Measurements from ENCODE around the gene ABCB10.
A peak's percentile ranks its signal among the peaks of the same experiment; 100 is the strongest.
"Not testable (repeated sequence)": the region's sequence is repeated elsewhere in the genome, so short reads cannot be mapped to it uniquely, and the experiment has no call there.

Gene ABCB10

DNA sequence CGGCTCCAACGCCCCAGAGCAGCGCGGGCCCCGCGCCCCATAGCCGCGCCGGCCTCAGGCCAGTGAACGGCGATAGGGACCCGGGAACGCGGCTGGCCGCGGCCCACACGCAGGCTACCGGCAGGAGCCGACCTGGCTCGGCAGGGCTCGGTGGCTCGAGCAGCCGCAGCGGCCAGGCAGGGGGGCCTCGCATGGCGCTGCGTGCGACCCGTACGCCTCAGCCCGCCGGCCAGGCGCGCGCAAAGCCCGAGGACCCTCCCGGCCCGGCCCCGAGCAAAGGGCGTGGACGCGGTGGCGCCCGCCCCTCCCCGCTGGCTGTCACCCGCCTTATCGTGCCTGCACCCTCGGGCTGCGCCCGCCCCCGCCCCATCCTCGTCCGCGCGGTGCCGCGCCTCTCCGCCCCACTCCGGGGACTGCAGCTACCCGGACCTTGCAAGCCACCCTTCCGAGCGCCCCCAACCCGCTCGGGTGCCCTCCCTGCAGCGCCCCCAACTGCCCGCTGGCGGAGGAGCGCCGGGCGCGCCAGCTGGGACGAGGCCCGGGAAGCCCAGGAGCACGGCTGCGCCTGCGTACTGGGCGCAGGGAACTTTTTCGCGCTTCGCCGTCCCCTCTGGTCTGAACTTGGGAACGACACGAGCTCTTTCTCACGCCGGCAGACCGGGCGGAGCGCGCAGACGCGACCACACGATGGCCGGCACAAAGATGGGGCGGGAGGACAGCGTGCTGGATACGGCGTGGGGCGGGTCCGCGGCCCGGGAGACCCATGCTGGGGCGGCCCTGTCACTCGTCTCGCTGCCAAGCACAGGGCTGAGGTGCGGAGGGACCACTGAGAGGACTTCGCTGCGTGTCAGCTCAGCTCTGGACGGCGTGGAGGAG lies at the start of gene ABCB10:
Gene ABCB10 (minus strand): TSS at position 248 of the 876 bp plus-strand sequence. CDS start 55 bp downstream, at position 193.
- DNase-seq = peak; percentile 88

DNA sequence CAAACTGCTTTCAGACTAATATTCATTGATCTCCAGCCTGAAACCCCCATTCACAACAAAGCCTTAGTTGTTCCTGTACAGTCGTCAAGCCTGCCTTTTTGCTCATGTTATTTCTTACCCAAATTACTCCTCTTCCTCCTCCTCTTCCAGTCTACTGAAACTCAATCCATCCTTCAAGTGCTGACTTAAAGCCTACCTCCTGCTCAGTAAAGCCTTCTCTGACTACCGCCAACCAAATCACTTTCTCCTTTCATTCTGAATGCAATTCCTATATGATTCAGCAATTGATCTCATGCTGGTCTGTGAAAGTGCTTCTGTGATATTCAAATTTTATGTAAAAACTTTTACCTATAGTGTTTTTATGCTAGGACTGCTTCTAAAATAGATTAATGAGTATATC lies 48.9 kb upstream of the ABCB10 start:
- DNase-seq = no peak

DNA sequence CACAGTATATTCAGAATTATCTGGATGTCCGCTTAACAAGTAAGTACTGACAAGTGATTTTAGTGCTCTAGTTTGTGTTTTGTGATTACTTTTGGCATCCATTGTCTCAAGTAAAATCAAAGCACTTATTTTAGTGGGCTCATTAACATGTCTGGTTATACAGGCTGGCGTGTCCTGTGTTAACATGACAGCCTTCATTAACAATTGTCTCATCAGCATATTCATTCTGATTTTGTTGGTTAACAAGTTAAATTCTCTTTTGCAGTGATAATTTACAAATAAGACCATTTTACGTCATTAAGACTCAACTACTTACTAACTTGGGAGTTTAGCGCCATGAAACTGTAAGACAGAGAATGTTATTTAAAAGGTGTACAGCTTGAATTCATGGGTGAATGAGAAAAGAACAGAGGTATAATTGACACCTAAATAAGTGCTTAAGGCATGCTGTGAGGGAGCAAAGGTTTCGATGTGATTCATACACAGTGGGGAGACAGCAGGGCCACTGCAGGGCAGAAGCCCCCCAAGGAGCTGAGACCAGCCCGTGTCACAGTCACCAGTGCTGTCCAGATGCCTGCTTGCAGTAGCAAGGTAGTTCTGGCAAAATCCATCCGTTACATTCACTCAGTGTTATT lies 45.0 kb upstream of the ABCB10 start:
- no peak for DNase-seq

DNA sequence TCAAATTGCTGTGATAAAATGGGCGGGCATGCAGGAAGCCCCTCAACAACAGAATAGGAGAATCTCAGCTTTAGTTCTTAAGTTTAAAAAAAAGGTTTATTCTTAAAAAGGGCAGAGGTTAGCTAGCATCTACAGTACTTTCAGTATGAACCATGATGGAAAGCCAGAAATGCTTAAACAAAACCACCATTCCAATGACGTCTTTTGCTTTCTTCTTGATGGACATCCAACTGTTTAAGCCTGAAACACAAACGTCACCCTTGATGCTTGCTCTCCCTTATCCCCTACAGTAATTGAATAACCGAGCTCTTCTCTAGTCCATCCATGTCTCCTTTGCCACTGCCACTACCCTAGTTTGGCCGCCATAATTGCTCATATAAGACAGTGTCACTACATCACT lies 41.7 kb upstream of the ABCB10 start:
- no peak for DNase-seq

DNA sequence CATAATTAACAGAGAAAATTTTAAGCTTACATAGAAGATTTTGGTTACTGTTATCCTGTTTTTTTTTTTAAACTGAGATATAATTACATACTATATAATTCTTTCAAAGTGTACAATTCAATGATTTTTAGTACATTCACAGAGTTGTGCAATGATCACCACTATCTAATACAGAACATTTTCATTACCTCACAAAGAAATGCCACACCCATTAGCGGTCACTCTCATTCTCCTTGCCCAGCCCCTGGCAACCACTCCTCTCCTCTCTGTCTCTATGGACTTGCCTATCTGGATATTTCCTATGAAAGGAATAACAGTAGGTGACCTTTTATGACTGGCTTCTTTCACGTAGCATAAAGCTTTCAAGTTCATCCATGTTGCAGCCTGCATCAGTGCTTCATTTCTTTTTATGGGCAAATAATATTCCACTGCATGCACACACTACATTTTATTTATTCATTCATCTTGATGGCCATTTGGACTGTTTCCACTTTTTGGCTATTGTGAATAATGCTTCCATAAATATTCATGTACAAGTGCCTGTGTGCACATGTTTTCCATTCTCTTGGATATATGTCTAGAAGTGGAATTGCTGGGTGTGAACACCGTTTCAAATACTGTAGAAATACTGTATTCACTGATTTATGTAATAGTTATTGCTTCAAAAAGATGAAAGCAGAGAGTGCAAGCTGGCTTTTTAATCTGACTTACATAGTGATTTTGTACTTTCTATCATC lies 40.9 kb upstream of the ABCB10 start:
- no peak for DNase-seq

DNA sequence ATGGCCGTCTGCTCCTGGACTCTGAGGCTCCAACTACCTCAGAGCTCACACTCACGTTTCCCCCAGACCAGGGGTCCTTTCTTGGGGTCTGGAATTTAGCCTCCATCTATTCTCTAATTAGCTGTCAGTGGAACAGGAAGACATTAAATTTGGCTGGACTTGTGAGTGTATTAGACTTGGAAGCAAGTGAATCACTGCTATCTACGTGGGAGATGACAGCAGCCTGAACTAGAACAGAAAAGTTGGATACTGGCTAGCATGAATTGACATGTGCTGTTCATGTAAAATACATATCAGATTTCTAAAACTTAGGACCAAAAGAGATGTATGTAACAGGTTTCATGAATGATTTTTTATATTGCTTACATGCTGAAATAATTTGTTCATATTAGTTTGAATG lies 39.4 kb upstream of the ABCB10 start:
- no peak for DNase-seq

DNA sequence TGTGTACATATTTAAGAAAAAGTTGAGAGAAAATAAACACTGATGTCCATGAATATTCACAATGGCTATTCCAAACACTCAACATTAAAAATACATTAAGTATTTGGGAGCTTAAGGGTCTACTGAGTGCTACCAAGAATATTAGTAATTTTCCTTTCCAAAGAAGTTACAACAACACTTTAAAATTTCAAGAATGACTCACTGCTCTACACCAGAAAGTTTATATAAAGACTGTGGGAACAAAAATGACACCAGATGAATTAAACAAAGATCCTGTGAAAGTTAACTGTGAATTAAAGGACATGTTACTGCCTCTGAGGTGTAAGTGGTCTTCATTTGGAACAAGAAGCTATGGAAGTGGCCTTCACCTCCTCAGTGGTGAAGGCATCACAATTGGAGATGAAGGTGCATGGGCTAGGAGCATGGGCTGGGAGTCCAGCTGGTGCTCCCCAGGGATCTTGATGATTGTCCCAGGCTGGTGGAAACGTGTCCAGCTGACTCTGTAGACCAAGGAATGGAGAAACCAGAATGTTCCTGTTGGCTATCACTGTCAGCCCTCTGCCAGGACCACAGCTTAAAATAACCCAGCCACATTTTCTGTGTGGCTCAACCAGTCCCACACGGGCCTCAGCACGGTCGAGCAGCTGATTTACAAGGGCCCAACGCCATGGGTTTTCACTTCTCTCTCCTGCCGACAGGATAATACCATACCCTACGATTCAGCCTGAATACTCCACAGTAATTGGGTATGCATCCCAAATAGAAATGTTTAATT lies 38.6 kb upstream of the ABCB10 start:
- no peak for DNase-seq

DNA sequence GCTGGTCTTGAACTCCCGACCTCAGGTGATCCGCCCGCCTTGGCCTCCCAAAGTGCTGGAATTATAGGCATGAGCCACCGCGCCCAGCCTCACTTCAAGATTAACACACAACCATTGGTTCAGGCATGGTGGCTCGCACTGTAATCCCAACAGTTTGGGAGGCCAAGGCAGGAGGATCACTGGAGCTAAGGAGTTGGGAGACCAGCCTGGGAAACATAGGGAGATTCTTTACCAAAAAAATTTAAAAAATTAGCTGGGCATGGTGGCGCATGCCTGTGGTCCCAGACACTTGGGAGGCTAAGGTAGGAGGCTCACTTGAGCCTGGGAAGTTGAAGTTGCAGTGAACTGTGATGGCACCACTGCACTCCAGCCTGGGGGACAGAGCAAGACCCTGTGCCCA lies 37.4 kb upstream of the ABCB10 start:
- DNase-seq = not testable (repeated sequence)

DNA sequence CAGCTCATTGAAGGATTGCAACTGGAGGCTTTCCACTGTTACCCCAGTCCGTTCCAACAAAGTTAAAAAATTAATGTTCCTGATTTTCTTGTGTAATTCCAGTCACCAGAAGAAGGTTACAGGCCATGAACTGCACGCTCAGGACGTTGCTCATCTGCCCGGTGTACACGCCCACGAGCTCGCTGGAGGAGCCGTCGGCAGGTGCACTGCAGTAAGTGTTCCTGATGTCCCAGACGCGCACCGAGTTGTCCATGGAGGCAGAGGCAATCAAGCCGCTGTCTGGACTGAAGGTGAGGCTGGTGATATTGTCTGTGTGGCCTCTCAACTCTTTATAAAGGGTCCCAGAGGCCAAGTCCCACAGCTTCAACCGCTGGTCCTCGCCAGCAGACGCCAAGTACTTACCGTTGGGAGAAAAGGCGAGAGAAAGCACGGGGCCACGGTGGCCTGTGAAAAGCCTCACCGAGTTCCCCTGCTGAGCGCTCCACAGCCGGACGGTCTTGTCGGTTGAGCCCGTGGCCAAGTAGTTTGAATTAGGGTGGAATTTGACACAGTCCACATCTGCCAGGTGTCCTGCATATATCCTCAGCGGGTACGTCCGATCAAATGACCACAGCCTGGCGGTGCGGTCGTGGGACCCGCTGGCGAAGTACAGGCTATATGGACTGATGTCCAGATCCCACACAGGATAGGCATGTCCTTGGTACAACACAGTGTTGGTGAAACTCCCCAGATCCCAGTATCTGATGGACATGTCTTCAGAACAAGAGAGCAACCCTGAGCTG lies 35.9 kb upstream of the ABCB10 start:
- no peak for DNase-seq

DNA sequence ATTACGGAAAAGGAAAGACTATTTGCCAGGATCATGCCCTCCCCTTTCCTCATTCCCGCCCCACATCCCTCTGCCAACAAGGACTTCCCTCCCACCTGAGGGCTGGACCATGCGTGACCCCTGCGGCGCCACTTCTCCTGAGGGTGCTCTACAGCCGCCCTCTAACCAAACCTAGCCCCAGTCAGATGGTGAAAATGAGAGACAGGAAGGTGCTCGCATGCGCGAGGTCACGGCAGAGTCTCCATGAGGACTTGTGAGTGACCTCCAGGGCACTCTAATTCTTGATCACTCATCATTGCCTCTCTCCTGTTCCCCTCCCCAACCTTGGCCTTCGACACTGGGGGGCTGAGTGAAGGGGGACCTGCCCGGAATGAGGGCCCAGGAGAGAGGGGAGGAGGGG lies 35.3 kb upstream of the ABCB10 start:
- DNase-seq = no peak

DNA sequence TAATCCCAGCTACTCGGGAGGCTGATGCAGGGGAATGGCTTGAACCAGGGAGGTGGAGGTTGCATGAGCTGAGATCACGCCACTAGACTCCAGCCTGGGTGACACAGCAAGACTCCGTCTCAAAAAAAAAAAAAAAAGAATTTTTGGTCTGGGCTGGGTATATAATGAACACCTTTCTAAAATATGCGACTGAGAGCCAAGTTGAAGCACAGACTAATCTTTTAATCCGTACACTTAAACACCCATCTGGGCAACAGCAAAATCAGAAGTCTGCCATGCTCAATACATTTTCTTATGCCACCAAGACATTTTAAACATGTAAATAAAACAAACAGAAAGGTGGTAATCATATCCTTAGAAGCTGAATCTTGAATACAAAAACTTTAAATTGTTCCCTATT lies 31.6 kb upstream of the ABCB10 start:
- DNase-seq = no peak

DNA sequence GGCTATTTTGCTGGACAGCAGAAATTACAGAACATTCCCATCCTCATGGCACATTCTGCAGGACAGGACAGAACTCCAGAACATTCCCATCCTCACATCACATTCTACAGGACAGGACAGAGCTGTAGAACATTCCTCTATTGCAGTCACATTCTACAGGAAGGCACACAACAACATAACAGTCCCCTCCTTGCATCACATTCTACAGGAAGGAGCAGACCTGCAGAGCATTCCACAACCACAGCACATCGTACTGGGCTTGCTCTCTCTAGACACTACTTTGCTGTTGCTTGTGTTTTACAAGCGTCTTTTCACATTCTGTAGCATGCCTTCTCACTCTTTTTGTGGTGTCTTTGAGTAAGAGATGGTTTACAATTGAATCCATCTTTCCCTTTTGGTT lies 26.8 kb upstream of the ABCB10 start:
- DNase-seq = no peak

DNA sequence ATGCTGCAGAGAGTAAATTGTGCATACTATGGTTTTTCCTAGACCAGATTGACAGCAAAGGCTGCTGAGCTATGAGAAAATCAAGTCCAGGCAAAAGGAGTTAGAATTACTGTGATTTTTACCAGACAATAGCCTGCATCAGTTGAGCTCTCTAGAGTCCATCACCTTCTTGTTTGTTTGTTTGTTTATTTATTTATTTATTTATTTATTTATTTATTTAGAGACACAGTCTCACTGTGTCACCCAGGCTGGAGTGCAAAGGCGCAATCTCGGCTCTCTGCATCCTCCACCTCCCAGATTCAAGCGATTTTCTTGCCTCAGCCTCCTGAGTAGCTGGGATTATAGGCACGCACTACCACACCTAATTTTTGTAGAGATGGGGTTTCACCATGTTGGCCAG lies 24.2 kb upstream of the ABCB10 start:
- no peak for DNase-seq

DNA sequence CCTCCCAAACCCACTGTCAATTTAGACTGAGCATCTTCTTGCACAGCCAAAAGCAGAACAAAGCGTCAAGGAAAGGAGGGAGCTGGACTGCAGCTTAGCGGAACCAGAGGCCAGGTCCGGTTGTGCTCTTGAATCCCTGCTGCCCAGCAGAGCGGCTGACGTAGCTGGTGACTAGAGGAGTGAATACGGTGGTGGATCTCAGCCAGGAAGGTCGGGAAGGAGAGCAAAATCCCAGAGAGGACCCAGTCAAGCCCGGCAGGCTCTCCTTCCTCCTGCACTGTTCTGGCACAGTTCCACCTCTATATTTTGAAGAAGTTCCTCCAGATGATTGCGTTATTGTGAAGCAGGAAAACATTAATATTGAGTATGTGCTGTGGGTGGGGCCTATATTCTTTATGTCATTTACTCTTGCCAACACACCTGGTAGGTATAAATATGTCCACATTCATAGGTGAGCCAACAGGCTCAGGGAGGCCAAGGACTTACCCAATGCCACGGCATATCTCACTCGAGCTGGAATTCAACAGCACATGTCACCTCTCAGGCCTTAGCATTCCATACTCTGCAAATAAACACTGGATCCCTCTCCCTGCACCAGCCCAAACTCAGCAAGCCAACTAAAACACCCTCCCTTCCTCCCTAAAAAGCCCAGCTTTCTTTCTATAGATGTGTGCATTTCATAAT lies 23.6 kb upstream of the ABCB10 start:
- no peak for DNase-seq

DNA sequence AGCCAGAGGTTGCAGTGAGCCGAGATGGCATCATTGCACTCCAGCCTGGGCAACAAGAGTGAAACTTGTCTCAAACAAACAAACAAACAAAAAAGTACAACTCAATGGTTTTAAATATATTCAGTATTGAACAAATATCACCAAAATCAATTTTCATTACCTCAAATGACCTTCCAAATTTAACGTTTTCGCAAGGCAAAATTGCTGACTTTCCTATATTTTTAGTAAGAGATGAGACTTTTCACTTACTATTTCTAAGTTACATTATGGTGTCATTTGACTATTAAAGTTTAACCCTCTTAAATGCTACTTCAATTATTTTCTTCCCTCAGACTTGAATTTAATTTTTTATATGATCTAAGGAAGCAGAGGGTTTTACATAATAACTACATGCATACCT lies 23.0 kb upstream of the ABCB10 start:
- DNase-seq = no peak

DNA sequence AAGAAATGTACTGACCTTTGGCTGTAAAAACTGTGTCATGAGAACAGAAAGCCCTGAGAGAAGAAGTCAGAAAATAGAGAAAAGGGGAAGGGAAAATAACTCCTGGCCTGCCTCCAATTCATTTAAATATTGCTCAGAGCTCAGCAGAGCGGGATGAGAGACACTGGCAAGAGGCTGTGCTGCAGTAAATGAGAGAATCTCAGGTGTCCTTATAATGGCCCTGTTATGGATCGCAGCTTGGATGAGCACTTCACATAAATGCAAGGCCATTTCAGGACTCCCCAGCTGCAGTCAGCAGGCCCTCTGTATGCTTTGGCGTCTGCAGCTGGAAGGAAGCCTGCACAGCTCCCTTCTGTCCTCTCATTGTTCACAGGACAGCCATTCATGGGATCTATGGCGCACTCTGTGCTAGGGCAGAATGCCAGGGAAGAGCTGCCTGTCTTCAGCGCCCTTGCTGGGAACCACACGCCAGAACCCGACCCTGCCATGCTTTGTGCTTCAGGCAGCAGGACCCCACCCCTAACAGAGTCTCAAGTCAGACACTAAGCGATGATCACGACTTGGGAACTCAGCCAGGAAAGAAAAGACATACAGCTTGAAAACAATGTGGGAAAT lies 20.7 kb upstream of the ABCB10 start:
- no peak for DNase-seq

DNA sequence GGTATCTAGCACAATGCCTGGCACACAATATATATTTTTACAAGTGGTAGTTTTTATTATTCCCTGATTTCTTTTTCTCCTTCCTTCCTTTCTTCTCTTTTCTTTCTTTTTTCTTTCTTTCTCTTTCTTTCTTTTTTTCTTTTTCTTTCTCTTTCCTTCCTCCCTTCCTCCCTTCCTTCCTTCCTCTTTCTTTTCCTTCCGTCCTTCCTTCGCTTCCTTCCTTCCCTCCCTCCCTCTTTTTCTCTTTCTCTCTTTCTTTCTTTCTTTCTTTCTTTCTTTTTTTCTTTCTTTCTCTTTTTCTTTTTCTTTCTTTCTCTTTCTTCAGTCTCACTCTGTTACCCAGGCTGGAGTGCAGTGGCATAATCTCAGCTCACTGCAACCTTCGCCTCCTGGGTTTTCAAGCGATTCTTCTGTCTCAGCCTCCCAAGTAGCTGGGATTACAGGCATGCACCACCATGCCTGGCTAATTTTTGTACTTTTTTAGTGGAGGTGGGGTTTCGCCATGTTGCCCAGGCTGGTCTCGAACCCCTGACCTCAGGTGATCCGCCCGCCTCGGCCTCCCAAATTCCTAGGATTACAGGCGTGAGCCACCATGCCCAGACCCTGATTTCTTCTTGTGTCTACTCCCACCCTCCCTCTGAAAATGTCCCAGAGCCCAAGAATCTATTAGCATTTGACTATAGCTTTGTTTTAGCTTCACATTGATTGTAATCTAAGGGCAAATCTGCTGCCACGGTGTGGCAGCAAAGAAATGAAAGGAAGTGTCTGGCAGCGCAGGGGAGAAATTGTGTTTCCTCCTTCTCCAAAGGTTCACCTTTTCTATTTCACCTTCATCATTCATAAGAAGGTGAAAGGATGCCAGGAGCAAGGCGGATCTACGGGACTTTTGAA lies 19.9 kb upstream of the ABCB10 start:
- DNase-seq = no peak

DNA sequence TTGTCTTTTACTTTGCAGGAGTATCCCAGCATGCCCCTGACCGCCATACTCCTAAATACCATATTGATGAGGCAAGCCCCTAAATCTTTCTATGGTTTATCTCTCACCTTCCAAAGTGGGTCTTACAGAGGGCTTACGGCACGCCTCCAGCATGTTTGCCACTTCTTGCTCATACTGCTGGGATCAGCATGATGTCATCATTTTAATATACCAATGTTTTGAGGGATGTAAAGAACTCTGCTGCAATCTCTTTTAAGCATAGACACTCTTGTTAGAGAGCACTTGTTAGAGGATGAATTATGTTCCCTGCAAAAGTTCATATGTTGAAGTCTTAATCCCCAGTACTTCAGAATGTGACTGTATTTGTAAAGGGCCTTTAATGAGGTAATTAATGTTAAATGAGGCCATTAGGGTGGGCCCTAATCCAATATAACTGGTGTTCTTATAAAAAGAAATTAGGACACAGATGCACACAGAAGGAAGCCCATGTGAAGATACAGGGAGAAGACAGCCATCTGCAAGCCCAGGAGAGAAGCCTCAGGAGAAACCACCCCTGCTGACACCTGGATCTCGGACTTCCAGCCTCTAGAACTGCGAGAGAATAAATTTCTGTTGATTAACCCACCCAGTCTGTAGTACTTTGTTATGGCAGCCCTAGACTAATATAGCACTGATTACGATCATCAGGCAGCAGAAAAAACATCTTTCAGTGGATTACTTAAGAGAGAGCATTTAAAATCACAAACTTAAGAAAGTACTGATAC lies 16.4 kb upstream of the ABCB10 start:
- DNase-seq = no peak

DNA sequence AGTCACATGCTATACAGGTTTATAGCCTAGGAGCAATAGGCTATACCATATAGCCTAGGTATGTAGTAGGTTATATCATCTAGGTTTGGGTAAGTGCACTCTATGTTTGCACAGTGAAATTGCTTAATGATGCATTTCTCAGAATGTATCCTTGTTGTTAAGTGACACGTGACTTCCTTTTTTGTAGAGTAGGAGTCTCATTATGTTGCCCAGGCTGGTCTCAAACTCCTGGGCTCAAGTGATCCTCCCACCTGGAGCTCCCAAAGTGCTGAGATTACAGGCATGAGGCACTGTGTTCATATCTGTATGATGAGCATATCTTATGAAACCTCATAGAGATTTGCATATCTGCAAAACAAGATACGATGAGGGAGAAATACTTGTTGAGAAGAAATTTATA lies 13.8 kb upstream of the ABCB10 start:
- peak; percentile 59 for DNase-seq

Data from NCI-H526 treated with DMSO at 0.1 percent for 48 hours (cell line).